GM18499 (cell line): Measurements from ENCODE around the gene DAD1.
"Not testable (repeated sequence)": the region's sequence is repeated elsewhere in the genome, so short reads cannot be mapped to it uniquely, and the experiment has no call there.

Experiments
- ATAC-seq: cut with Tn5 transposase; IDR thresholded peaks from one replicate; pipeline ENCODE4 v1.9.1; 2021; ENCODE audit warnings: moderate number of reproducible peaks; ENCODE audit not compliant: insufficient read depth, unreplicated experiment

Gene DAD1

GRCh38 chr14:22589096-22589839 is at the start of gene DAD1:
Gene DAD1, minus strand, starts transcription at chr14:22589224. Its CDS starts 67 bp downstream, at chr14:22589157.
- peak; percentile 85 for ATAC-seq

GRCh38 chr14:22635980-22636379 is 47.0 kb upstream of the DAD1 start:
- not testable (repeated sequence) for ATAC-seq

- ATAC-seq: no peak
These were observed 45.3 kb upstream of the DAD1 start for GRCh38 chr14:22634233-22634900.

- ATAC-seq: no peak
These were observed 41.5 kb upstream of the DAD1 start for GRCh38 chr14:22630486-22630885.

GRCh38 chr14:22630066-22630465 is 41.0 kb upstream of the DAD1 start:
- no peak for ATAC-seq

GRCh38 chr14:22629361-22629760 is 40.3 kb upstream of the DAD1 start:
- no peak for ATAC-seq

- no peak for ATAC-seq
These were observed 38.7 kb upstream of the DAD1 start for GRCh38 chr14:22627506-22628263.

- ATAC-seq: no peak
These were observed 37.6 kb upstream of the DAD1 start for GRCh38 chr14:22626590-22626989.

GRCh38 chr14:22623047-22623446 is 34.0 kb upstream of the DAD1 start:
- no peak for ATAC-seq

- no peak for ATAC-seq
These were observed 33.2 kb upstream of the DAD1 start for GRCh38 chr14:22622255-22622654.

GRCh38 chr14:22615765-22616164 is 26.7 kb upstream of the DAD1 start:
- ATAC-seq: not testable (repeated sequence)

- ATAC-seq: no peak
These were observed 25.3 kb upstream of the DAD1 start for GRCh38 chr14:22614240-22614799.

- ATAC-seq: no peak
These were observed 24.8 kb upstream of the DAD1 start for GRCh38 chr14:22613736-22614239.

GRCh38 chr14:22613106-22613695 is 24.2 kb upstream of the DAD1 start:
- no peak for ATAC-seq

GRCh38 chr14:22610931-22611330 is 21.9 kb upstream of the DAD1 start:
- no peak for ATAC-seq

- ATAC-seq: no peak
These were observed 18.3 kb upstream of the DAD1 start for GRCh38 chr14:22607291-22607690.

- ATAC-seq: no peak
These were observed 17.4 kb upstream of the DAD1 start for GRCh38 chr14:22606380-22606779.

- no peak for ATAC-seq
These were observed 13.8 kb upstream of the DAD1 start for GRCh38 chr14:22602862-22603261.

- ATAC-seq: no peak
These were observed 13.0 kb upstream of the DAD1 start for GRCh38 chr14:22601996-22602395.

GRCh38 chr14:22601456-22601855 is 12.4 kb upstream of the DAD1 start:
- ATAC-seq: no peak
